ENCODE measurements around the gene COX7A2L. TPM values are rescaled to one million over a fixed set of nuclear protein-coding genes. Genes with fewer than 3 reads are reported as not detected.

The COX7A2L gene
- total RNA-seq, 1 donor = 181 TPM

DNA sequence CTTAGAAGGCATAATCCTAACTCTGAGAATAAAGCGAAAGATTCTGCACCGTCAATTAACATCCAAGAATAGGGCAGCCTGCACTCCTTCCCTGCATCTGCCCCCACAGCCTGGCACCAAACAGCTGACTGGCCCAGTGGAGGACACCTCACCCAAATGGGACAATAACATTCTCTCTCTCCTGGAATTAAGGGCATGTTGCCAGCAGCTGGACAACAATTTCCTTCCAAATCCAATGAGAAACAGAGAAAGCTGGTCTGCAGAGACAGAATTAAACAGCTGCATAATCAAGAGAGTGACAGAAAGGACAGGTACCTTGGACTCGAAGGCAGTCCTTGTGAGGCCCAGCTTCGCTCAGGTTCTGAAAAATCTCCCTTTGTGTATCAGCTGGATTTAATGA lies 15.0 kb downstream of the COX7A2L start:
- TF ChIP-seq, protein P1, sequence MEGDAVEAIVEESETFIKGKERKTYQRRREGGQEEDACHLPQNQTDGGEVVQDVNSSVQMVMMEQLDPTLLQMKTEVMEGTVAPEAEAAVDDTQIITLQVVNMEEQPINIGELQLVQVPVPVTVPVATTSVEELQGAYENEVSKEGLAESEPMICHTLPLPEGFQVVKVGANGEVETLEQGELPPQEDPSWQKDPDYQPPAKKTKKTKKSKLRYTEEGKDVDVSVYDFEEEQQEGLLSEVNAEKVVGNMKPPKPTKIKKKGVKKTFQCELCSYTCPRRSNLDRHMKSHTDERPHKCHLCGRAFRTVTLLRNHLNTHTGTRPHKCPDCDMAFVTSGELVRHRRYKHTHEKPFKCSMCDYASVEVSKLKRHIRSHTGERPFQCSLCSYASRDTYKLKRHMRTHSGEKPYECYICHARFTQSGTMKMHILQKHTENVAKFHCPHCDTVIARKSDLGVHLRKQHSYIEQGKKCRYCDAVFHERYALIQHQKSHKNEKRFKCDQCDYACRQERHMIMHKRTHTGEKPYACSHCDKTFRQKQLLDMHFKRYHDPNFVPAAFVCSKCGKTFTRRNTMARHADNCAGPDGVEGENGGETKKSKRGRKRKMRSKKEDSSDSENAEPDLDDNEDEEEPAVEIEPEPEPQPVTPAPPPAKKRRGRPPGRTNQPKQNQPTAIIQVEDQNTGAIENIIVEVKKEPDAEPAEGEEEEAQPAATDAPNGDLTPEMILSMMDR (IDR thresholded peaks at IDR 0.05; ENCODE audit: insufficient read depth, low read length) = no peak
- no peak for DNase-seq (ENCODE audit: low read depth)
- no peak overlapping the region for H3K4me3 ChIP-seq (ENCODE audit: low read depth, low read length)

DNA sequence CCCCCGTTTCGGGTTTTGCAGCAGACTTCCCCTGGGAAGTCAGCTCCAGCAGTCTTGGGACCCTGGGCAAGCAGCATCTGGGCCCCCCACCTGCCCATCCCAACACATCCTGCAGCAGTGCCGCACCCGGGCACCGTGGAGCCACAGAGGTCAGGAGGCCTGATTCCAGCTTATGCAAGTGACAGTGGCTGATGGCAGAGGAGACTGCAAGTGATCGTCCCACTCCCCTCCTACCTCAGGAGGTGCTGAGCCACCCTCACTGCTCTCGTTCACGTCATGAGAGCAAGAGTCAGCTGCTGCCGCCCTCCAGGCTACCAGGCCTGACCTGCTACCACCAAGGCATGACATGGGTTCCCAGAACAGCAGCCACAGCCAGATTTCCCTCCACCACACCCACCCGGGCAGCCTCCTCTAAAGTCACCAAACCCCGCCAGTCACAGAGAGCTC lies 18.2 kb downstream of the COX7A2L start:
- TF ChIP-seq, protein P1 (IDR thresholded peaks at IDR 0.05; ENCODE audit: insufficient read depth, low read length) = no peak
- DNase-seq (ENCODE audit: low read depth) = no peak
- H3K4me3 ChIP-seq (ENCODE audit: low read depth, low read length) = no peak overlapping the region

DNA sequence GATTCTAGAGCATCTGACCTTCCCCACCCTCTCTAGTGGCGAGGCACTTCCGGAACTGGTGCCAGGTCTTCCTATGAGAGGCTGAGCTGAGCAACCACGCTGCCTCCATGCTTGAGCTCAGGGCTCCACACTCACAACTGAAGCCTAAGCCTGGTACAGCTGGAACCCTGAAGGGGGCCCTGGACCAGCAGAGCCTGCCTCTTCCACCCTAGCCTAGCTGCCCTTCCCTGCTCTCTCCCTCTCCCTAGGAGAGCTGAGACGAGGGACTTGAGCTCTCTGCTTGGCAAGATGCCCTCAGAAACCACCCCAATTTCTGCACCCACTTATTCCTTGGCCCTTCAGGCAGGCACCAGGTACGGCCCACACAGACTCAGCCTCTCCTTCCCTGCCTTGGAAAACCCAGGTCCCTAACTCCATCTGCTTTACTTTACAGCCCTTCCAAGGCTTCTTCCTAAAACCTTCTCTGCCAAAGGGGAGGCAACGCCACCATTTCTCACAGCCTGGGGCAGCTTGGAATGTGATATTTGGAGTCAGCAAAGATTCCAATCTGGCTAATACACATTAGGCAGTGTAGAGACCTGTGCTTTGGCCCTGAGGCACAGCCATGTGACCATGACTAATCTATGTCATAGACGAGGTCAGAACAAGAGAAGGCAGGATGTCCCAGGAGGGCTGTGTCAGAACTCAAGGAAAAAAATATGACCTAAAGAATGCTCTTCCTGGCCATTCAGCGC lies 18.8 kb downstream of the COX7A2L start:
- no peak overlapping the region for H3K4me3 ChIP-seq (ENCODE audit: low read depth, low read length)
- TF ChIP-seq, protein P1 (IDR thresholded peaks at IDR 0.05; ENCODE audit: insufficient read depth, low read length) = no peak
- peak; percentile 93 for DNase-seq (ENCODE audit: low read depth)

DNA sequence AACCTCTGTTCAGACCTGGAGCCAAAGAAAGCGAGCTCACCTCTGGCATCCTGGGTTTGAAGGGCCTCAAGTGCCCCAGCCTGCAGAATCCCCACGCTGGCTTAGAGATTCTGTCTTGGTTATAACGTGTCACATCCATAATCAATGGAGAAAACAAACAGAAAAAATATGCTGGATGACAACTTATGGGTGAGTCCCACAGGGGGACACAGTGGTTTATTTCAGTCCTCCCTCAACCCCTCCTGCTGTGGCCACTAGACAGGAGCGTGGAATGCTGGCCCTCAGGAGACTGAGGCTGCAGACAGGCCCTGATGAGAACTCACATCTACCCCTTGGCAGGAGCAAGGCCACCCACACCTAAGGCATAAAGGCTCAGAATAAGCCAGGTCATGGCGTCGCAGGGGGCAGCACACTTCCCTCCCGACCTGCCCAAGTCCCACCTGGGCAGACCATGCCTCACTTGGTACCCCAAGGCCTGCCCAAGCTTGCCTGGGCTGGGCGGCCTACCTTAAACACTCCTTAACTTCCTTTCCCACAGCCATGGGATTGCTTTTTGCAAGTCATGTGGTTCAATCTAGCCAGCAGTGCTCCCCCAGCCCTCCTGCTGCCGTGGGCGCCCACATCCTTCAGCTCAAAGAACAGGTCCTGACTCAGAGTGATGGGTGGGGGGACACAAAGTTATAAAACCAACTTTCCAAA lies 19.9 kb downstream of the COX7A2L start:
- no peak overlapping the region for H3K4me3 ChIP-seq (ENCODE audit: low read depth, low read length)
- TF ChIP-seq, protein P1 (IDR thresholded peaks at IDR 0.05; ENCODE audit: insufficient read depth, low read length) = no peak
- no peak for DNase-seq (ENCODE audit: low read depth)

DNA sequence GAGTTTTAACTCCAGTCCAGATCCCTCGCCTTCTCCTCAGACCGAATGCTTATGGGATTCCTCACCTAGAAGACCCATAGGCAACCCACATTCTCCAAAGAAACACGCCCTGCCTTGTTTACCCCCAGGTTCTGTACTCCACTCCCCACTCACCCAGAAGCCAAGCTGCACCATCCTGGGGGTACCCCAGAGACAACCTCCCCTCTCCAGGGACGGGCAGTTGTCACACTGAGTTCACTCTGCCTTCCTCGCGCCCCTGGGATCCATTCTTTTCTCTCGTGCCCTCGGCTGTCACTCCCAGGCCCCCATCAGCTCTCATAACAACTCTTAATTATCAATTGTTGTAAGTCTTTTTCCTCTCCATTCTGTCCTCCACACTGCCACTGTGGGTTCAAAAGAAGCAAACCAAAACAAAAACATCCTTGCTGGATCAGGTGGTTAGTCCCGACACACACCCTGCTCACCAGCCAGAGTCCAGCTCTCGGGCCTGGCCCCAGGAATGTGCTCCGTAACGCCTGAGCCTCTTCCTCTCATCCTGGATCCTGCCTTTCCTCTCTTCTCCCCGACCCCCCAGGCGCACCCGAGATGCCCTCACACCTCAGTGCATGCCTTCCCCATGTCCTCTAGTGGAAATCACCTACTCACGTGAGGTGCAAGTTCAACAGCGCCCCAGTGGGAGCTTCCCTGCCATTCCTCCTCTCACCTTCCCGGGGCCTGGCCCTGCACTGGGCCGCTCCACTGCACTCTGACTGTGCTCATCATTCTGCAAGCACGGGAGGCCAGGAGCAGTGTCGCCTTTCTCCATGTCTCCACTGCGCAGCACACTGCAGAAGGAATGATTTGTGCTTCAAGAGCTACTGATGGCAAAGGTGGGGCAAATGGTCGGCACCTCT lies 20.7 kb downstream of the COX7A2L start:
- DNase-seq (ENCODE audit: low read depth) = no peak
- TF ChIP-seq, protein P1 (IDR thresholded peaks at IDR 0.05; ENCODE audit: insufficient read depth, low read length) = no peak
- no peak overlapping the region for H3K4me3 ChIP-seq (ENCODE audit: low read depth, low read length)

DNA sequence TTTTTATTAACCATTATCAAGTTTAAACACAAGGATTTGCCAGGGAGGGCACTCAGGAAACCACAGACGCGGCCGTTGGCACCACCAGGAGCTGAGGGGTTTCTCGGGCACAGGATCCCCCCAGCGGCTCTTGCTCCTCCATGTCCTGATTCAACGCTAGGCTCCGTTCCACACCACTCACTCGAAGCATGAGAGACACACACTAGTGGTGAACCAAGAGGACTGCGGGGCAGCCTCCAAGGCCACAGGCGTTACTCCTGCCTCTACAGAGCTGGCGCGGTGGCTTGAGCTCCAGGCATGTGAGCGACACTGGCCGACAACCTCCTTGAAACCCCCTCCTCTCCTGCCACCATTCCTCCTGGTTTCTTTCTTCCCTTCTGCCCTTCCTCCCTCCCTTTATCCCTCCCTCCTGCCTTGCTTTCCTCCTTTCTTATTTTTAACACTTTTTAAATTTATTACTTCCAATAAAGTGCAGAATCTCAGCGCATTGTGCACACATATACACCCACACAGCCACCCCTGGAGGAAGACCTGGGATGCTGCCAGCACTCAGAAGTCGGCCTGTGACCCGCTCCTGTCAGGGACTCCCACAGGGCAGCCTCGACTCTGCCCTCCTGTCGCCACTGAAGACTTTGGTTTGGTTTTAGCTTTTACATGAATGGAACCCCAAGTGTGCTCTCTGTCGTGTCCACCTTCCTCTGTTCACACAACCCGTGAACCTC lies 21.7 kb downstream of the COX7A2L start:
- DNase-seq (ENCODE audit: low read depth) = no peak
- TF ChIP-seq, protein P1 (IDR thresholded peaks at IDR 0.05; ENCODE audit: insufficient read depth, low read length) = no peak
- no peak overlapping the region for H3K4me3 ChIP-seq (ENCODE audit: low read depth, low read length)
